GM10847 (cell line): ENCODE data around the gene MSRB2.

ENCODE experiments used
- POLR2A ChIP-seq: IDR thresholded peaks from 2 replicates; pipeline ENCODE4 v1.6.1; 2011; ENCODE audit not compliant: insufficient read length; ENCODE audit errors: extremely low read depth

The MSRB2 gene

DNA sequence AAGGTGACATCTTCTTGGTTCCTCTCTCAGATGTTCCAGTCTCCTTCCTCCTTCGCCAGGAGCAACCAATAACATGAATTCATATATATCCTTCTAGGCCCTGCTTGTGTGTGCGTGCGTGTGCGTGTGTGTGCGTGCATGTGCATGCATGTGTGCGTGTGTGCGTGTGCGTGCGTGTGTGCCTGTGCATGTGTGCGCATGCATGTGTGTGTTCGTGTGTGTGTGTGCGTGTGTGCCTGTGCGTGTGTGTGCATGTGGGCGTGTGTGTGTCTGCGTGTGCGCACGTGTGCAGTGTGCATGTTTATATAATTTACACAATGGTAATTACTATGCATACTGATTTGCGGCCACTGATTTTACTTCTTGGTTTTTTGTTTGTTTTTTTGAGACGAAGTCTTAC, 52.8 kb downstream of the MSRB2 start:
- TF ChIP-seq POLR2A = no peak

DNA sequence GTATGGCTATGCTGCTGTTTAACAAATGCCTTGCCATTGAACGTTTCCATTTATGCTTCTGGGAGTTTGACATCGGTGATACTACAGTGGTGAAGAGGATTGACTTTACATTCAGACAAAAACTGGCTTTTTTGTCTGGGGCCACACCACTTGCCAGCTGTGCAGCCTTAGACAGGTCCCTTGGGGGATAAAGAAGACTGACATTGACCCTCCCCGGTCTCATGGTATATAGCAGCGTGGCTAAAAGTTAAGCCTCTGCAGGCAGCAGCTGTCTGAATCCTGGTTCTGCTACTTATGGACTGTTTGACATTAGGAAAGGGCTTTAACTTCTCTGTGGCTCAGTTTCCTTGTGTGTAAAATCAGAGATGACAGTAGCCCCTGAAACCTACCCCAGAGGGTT, 54.7 kb downstream of the MSRB2 start:
- no peak for TF ChIP-seq POLR2A

DNA sequence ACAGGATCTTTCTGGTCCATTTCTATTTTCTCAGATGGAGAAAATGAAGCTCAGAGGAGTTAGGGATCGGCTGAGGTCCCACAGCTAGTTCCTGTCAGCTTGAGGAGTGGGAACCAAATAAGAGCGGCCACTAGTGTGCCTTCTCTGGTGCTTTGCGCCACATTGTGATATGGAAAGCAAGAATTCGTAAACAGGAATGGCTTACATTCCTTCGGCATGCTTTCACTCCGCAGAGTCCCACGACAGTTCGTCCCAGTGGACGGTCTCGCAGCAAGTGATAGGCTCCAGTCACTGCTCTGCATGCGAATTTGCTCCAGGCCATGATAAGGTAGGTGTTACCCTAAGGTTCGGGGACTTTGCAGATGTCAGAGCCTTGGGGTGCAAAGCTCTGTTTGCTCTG, 55.2 kb downstream of the MSRB2 start:
- TF ChIP-seq POLR2A = no peak

DNA sequence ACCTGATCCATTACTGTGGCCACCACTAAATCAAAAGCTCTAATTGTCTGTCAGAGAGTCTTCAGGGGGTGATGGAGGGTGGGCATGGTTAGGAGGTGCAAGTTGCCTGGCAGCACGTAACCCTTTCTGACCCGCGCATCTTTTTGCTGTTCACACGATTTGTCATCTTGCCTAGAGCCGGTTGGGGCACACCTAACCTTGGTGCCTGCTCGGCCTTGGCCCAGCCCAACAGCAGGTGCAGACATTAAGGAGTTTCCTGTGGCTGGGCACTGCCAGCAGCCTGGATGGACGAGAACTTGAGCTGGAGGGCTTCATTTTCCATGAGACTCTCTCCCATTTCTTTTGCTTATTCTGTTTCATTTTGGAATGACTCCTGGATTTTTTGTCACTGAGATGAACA, 55.7 kb downstream of the MSRB2 start:
- TF ChIP-seq POLR2A = no peak

DNA sequence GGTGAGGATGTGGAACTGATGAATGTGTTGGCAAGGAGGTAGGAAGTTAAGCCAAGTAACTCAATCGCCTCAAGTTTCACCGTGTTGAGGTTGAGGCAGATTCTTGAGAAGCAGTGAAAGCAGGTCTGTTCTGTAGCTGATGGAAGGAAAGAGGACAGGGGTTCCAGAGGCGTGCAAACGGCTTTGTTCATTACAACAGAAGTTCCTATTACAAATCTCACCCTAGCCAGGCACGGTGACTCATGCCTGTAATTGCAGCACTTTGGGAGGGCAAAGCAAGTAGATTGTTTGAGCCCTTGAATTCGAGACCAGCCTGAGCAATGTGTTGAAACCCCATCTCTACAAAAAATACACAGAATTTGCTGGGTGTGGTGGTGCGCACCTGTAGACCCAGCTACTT, 59.8 kb downstream of the MSRB2 start:
- TF ChIP-seq POLR2A = no peak

DNA sequence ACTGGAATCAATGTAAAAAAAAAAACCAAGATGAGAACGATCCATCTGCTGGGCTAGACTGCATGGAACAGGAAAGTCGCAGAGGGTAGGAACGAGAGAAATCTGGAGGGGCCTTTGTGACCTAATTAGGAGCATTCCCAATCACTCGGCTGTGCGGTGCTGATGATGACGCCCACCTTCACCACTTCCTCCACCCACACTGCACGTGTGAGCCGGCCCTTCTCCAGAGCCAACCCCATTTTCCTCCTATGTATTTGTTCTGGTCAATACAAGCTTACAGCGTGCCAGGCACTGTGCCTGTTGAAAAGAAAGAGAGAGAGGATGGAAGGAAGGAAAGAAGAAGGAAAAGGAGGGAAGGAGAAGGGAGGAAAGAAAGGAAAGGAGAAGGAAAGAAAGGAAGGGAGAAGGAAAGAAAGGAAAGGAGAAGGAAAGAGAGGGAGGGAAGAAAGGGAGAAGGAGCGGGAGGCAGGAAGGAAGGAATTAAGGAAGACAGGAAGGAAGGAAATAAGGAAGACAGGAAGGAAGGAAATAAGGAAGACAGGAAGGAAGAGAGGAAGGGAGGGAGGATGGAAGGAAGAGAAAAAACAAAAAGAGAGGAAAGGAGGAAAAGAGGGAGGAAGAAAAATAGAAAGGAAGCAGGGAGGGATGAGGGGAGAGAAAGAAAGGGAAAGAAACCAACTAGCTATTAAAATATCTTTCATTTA, 61.2 kb downstream of the MSRB2 start:
- no peak for TF ChIP-seq POLR2A

DNA sequence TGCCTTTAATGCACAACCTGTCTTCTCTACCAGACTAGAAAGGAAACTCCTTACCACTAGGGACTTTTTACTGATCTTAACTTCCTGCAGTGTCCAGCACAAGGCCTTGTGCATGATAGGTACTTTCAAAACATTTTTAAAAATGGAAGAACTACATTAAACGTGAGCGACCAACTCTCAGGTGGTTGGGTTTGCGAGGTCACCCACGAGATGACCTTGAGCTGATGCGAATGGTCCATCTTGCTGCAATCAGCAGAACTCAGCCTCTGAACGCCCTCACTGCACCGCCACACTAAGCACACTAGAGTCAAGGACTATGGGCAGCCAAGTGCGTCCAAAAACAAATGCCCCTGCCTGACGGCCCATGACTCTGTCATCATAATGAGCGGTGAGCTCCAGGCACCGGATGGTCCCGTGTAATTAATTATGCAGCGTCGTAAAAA, 61.9 kb downstream of the MSRB2 start:
- no peak for TF ChIP-seq POLR2A

DNA sequence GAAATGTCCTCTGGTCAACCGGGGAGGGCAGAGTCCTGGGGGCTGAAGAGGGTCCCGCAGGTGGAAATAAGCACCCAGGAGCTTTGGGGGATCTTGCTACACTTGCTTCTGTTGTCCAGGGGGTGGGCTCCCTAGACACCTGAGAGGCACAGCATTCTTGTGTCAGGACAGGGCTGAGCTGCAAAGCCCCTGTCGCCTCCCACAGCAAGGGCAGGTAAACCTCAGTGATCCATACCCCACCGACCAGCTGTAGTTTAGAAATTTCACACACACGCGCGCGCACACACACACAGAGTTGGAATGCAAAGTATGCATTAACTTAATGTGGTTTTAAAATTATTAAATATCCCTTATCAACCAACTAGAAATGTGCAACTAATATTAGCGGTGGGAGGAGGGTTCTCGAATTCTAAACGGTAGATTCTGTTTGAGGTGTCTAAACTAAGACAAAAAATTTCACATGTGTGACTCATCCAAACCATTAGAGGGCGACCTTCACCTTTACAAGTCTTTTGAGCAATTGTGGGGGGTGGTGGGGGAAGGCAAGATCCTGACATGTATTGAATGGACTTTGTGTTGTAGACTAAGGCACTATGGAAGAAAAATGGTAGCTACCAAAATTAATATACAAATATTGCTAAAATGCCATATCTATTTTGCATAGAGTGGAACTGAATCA, 62.5 kb downstream of the MSRB2 start:
- TF ChIP-seq POLR2A = no peak

DNA sequence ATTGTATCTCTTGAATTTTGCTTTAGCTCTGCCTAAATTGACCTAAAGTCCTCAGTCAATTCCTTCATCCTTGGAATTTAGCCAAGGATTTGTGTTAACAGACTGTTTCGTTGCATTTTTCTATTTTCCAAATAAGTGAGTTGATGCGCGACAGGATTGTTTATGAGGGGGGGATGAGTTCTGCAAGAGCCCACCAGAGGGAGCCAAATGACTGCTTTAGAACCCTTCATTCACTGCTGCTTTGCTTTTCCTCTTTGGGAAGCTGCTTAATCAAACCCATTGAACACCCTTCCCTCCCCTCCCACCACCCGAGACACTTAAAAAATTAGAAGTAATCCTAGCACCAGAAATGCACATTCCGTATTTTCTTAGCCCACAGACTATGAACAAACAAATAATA, 63.0 kb downstream of the MSRB2 start:
- TF ChIP-seq POLR2A = no peak

DNA sequence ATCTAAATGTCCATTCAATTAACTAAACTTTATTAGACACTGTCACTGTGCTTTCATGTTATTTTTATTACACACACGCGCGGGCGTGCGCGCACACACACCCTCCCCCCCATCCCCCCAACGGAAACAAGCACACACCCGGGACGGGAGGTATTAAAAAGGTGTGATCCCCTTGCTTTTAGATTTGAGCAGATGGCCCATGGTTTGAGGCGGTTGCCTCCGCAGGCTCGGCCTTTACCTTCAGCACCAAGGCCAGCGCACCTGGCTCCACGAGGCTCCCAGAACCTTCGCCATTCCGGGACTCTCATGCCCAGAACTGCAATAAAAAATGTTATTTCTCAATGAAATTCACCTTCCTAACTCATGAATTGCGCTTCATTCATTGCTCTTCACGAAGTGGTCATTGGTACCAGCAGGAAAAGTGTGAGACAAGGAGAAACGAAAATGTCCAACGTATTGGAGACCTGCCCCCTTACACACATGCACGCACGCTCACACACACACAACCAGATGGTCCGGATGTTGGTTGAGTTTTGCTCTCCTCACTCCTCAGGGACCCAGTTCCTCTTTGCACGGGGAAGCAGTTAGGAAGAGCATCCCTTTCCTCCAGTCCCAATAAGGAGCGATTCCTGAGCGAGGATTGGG, 76.0 kb downstream of the MSRB2 start:
- no peak for TF ChIP-seq POLR2A
